Loucy (cell line): ENCODE data around the gene LDLRAD4.

Experiments used
- CTCF ChIP-seq: fragments of 200-600 bp; sonication (generic); conservative IDR thresholded peaks from 2 replicates; pipeline ENCODE4 v1.5.1; 2014; ENCODE audit warnings: mild to moderate bottlenecking, antibody characterized with exemption, low read length
- EZH2phosphoT487 ChIP-seq: fragments of 200-600 bp; IDR thresholded peaks from 2 replicates; pipeline ENCODE4 v1.6.1; 2018; ENCODE audit warnings: antibody characterized with exemption, mild to moderate bottlenecking, moderate library complexity, borderline replicate concordance

- no peak for TF ChIP-seq CTCF
- no peak for TF ChIP-seq EZH2phosphoT487
Observed at GRCh38 chr18:13256444-13257305, 38.1 kb downstream of the LDLRAD4 start.
